GM19351 (cell line): ENCODE data around the gene RHBDD3.

ENCODE experiments used
- ATAC-seq: cut with Tn5 transposase; IDR thresholded peaks from one replicate; pipeline ENCODE4 v1.9.1; 2021; ENCODE audit warnings: mild to moderate bottlenecking, moderate library complexity; ENCODE audit not compliant: unreplicated experiment

The RHBDD3 gene

GRCh38 chr22:29267858-29268510 lies at the start of gene RHBDD3, which contains the start of gene EWSR1:
TSS of gene RHBDD3 (minus strand) at chr22:29267981. CDS start at chr22:29265626, 2,355 bp downstream.
TSS of gene EWSR1 (plus strand) at chr22:29268268. CDS start at chr22:29268337, 69 bp downstream.
- ATAC-seq: peak; percentile 75

DNA sequence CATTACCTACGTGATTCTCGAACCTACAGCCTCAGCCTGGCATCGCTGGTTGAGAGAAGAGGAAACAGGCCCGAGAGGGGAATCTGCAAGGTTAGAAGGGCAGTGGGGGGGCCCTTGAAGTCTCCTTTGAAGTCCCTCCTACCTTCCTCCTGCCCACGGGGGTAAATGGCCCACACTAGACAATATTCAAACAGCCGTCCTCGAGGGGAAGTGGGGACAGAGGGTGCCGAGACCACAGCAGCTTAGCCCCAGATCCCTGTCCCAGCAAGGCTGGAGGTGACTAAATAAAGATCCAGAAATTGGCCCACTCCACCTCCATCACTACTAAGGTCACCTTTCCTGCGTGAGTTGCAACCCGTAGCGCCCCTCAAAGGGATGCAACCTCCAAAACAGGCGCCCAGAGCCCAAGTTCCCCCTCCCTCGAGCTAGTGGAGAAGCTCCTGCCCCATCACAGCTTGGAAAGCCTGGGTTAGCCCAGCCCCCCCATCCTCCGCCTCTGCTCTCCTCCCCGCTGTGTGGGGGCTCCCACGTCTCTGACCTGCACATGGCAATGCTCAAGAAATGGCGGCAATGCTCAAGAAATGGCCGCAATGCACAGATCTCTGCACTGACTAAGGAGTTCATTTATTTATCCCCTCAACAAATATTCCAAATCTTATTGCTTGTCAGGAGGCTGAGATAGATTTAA lies 48.5 kb upstream of the RHBDD3 start:
- ATAC-seq: no peak

- no peak for ATAC-seq
Measured at GRCh38 chr22:29315286-29316140, 47.7 kb upstream of the RHBDD3 start, which contains the start of gene RASL10A. TSS of gene RASL10A (minus strand) at chr22:29315697. CDS start at chr22:29315246, 451 bp downstream.

- ATAC-seq: no peak
Measured at GRCh38 chr22:29314537-29315285, 46.9 kb upstream of the RHBDD3 start.

- ATAC-seq: no peak
Measured at GRCh38 chr22:29313576-29314466, 46.0 kb upstream of the RHBDD3 start.

- no peak for ATAC-seq
Measured at GRCh38 chr22:29313126-29313575, 45.4 kb upstream of the RHBDD3 start.

DNA sequence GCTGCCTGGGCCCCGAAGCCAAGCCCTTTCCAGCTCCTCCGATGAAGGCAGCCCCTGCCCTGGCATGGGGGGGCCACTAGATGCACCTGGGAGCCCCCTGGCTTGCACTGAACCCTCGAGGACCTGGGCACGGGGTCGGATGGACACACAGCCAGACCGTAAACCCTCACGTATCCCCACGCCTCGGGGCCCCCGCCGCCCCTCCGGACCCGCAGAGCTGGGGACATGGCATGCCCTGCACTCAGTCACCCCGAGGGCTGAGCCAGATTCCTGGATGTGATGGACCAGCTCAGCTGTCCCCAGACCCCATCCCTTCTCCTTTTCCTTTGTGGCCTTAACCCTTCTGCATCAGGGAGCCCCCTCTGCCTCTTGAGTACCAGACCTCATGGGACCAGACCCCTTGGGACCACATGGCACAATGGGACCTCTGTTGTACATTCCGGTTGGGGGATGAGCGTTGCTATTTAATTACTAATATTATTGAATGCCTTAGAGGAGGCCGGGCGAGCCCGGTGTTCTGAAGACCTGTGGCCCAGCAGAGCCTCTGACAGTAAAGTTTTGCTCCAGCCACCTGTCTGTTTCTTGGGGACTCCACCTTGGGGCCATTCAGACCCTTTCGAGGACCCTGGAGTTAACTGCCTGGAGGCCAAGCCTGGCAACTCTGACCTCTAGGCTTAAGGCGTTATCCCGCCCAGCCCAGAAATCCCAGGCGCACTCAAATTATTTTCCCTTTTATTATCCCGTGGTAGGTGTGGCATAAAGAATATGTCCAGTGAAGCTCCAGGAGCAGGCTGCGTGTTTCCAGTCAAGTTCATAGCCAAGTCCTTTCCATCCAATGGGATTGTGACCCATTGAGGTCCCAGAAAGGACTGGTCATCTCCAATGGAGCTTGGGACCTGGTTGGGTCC lies 44.7 kb upstream of the RHBDD3 start:
- no peak for ATAC-seq

- ATAC-seq: no peak
Measured at GRCh38 chr22:29311464-29312217, 43.9 kb upstream of the RHBDD3 start.

- no peak for ATAC-seq
Measured at GRCh38 chr22:29310863-29311339, 43.1 kb upstream of the RHBDD3 start.

DNA sequence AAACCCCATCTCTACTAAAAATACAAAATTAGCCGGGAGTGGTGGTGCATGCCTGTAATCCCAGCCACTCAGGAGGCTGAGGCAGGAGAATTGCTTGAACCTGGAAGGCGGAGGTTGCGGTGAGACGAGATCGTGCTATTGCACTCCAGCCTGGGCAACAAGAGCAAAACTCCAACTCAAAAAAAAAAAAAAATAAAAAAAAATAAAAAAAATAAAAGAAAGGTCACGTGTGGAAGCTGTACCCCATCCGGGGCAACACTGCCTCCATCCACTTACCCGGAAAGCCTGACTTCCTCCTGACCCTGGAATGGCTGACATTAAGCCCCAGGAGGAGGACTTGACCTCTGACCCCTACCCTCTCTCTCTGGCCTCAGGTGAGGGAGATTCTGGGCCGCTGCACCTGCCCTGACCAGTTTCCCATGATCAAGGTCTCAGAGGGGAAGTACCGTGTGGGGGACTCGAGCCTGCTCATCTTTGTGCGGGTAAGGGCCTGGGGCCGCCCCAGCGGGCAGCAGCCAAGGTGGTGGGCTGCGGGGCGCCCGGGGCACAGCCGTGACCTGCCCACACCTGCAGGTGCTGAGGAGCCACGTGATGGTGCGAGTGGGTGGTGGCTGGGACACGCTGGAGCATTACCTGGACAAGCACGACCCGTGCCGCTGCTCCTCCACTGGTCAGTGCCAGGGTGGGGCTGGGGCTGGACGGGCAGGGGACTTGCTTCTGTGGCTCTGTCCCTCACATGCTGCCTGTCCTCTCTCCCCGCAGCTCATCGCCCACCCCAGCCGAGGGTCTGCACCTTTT lies 42.5 kb upstream of the RHBDD3 start:
- no peak for ATAC-seq

GRCh38 chr22:29309332-29310064 lies 41.7 kb upstream of the RHBDD3 start:
- ATAC-seq: no peak

DNA sequence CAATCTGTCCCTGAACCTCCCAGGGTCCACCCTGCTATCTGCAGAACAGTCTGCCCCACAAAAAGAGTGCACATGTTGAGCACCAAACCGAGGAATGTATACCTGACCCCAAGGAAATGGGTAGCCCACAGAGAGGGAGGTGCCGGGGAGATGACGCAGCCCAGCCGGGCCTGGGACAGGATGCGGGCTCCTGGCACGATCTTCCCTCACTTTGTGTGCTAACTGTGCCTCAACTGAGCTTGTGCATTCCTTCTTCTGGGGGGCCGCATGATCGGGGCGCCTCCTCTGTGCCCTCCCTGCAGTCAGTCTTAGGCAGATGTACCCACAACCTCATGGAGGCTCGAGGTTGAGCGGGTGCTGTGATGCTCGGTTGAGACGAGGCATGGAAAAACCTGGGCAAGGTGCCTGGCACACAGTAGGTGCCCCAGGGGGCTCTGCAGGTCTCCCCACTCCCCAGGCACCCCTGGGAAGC lies 41.0 kb upstream of the RHBDD3 start:
- no peak for ATAC-seq

GRCh38 chr22:29308148-29308790 lies 40.5 kb upstream of the RHBDD3 start:
- no peak for ATAC-seq

DNA sequence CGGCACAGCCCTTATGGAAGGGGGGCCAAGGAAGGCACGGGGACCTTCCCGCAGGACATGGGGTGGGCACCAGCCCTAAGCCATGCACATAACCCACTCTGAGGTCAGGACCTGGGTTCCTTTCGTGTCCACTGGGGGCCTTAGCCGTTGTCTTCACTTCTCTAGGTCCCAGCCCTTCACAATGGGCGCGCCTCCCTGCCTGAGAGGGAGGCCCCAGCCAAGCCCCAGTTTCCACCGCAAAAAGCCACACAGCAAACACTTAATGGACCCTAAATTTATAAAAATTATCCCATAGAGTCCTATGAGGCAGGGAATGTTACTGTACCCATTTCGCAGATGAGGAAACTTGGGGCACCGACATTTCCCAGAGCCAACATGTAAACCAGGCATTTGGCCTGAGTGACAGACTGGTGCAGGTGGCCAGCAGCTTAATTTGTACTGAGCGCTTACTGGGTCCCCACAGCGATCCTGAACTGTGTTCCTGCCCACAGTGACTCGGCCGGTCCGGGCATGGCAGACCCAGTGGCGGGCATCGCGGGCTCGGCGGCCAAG lies 39.9 kb upstream of the RHBDD3 start:
- ATAC-seq: no peak
